PFSK-1 (cell line): ENCODE measurements around the gene CSH1.
A peak's percentile ranks its signal among the peaks of the same experiment; 100 is the strongest.

Experiments used
- FOXP2 ChIP-seq: optimal IDR thresholded peaks from 2 replicates; pipeline ENCODE3; 2011; ENCODE audit warnings: borderline replicate concordance, control low read depth, inconsistent platforms; ENCODE audit not compliant: insufficient read depth; ENCODE audit errors: extremely low read length, extremely low read depth
- POLR2AphosphoS5 ChIP-seq: IDR thresholded peaks from 2 replicates; pipeline ENCODE4 v1.6.1; 2012; ENCODE audit warnings: low read depth, mild to moderate bottlenecking, control low read depth, low read length, moderate library complexity
- SIN3A ChIP-seq: IDR thresholded peaks from 2 replicates; pipeline ENCODE4 v1.6.1; 2012; ENCODE audit warnings: mild to moderate bottlenecking, low read length, moderate library complexity, borderline replicate concordance; ENCODE audit not compliant: insufficient read depth
- TAF1 ChIP-seq: IDR thresholded peaks from 2 replicates; pipeline ENCODE4 v1.6.1; 2012; ENCODE audit warnings: low read length, control low read depth, borderline replicate concordance; ENCODE audit not compliant: insufficient read depth
- TF ChIP-seq, protein P1 (sequence below), 2 experiments: IDR thresholded peaks; 2 replicates each; pipeline versions ENCODE4 v1.6.1 to v1.8.0; 2011 to 2012; ENCODE audit warnings: low read depth in 2 of 2, low read length in 2 of 2, control low read depth in 1 of 2, inconsistent platforms in 1 of 2, mild to moderate bottlenecking in 1 of 2, moderate library complexity in 1 of 2; ENCODE audit not compliant: insufficient read depth in 1 of 2

CSH1 gene

GRCh38 chr17:63855185-63855584 lies 41.2 kb downstream of the CSH1 start:
- TF ChIP-seq, protein P1, sequence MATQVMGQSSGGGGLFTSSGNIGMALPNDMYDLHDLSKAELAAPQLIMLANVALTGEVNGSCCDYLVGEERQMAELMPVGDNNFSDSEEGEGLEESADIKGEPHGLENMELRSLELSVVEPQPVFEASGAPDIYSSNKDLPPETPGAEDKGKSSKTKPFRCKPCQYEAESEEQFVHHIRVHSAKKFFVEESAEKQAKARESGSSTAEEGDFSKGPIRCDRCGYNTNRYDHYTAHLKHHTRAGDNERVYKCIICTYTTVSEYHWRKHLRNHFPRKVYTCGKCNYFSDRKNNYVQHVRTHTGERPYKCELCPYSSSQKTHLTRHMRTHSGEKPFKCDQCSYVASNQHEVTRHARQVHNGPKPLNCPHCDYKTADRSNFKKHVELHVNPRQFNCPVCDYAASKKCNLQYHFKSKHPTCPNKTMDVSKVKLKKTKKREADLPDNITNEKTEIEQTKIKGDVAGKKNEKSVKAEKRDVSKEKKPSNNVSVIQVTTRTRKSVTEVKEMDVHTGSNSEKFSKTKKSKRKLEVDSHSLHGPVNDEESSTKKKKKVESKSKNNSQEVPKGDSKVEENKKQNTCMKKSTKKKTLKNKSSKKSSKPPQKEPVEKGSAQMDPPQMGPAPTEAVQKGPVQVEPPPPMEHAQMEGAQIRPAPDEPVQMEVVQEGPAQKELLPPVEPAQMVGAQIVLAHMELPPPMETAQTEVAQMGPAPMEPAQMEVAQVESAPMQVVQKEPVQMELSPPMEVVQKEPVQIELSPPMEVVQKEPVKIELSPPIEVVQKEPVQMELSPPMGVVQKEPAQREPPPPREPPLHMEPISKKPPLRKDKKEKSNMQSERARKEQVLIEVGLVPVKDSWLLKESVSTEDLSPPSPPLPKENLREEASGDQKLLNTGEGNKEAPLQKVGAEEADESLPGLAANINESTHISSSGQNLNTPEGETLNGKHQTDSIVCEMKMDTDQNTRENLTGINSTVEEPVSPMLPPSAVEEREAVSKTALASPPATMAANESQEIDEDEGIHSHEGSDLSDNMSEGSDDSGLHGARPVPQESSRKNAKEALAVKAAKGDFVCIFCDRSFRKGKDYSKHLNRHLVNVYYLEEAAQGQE (IDR thresholded peaks at IDR 0.05; ENCODE audit: insufficient read depth in 1 of 2, low read depth in 2 of 2, low read length in 2 of 2), result no peak
- TF ChIP-seq POLR2AphosphoS5 (no peak), TAF1 (no peak), FOXP2 (no peak), SIN3A (no peak)

GRCh38 chr17:63854709-63855108 lies 41.7 kb downstream of the CSH1 start:
- TF ChIP-seq POLR2AphosphoS5 (no peak), FOXP2 (no peak), TAF1 (no peak), SIN3A (no peak)
- TF ChIP-seq, protein P1 (IDR thresholded peaks at IDR 0.05; ENCODE audit: insufficient read depth in 1 of 2, low read depth in 2 of 2, low read length in 2 of 2), result no peak

- TF ChIP-seq TAF1 (no peak), POLR2AphosphoS5 (no peak), FOXP2 (no peak), SIN3A (no peak)
- TF ChIP-seq, protein P1 (IDR thresholded peaks at IDR 0.05; ENCODE audit: insufficient read depth in 1 of 2, low read depth in 2 of 2, low read length in 2 of 2), result no peak
Observed at GRCh38 chr17:63853260-63853659, 43.1 kb downstream of the CSH1 start.

GRCh38 chr17:63850401-63850800 lies 46.0 kb downstream of the CSH1 start:
- TF ChIP-seq SIN3A, result 0 out of 2 replicates have a peak, but pooled peaks have one; percentile 33
- TF ChIP-seq FOXP2, result no peak

DNA sequence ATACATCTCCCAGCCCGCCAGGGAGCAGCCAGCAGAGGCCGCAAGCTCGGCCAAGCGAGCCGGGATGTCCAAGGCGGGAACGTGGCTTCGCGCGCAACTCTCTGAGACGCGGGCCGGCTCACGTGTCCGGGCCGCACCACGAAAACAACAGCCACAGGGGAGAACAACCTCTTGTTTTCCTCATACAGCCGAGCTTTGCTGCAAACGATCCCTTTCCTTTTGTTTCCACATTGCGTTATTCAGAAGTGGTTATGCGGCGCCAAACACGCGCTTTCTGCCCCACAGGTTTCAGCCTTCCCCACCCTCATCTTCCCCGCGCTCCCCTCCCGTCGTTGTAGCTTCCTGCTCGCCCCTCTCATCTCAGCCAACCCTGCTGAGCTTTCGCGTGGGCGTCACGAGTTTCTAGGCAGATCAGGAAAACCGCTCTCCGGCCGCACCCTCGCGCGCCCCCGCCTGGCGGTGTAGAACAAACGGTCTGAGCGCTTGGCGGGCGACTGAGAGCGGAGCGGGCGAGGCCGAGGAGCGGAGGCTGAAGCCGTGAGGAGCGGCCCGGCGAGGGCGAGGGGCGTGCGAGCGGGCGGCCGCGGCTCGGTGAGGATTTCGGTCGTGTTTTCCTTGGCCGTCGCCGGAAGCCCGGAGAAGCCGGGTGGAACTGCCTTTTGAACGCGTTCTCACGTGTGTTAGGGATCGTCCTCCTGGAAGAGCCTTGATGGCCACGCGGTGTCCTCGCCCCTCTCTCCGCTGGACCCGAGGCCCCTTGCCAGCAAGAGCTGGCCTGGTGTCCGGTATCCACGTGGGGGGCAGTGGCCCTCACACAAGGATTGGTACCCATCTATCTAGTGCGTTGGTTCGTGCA lies 47.3 kb downstream of the CSH1 start:
- TF ChIP-seq, protein P1 (IDR thresholded peaks at IDR 0.05; ENCODE audit: insufficient read depth in 1 of 2, low read depth in 2 of 2, low read length in 2 of 2), result no peak
- TF ChIP-seq TAF1 (no peak), SIN3A (no peak), FOXP2 (no peak), POLR2AphosphoS5 (no peak)
